K562 (cell line): ENCODE measurements around the gene ANKS1A. TPM values are rescaled to one million over a fixed set of nuclear protein-coding genes. Genes with fewer than 3 reads are reported as not detected.
A peak's percentile ranks its signal among the peaks of the same experiment; 100 is the strongest.

Experiments
- CEBPG ChIP-seq, 3 experiments: fragments of 200-800 bp in 1 of 3; sonication (Bioruptor generic) in 1 of 3; sonication (generic) in 1 of 3; formaldehyde crosslinking in 1 of 3; IDR thresholded peaks in 2 of 3; conservative IDR thresholded peaks in 1 of 3; 2 replicates each; pipeline versions ENCODE4 v1.6.1 to v1.8.0; 2016 to 2022; ENCODE audit warnings: missing compliant biosample characterization in 2 of 3, missing genetic modification characterization in 2 of 3, mild to moderate bottlenecking in 1 of 3, missing genetic modification reagents in 1 of 3
- CHD1 ChIP-seq: fragments of 200-600 bp; sonication (generic); IDR thresholded peaks from one replicate; pipeline ENCODE4 v1.6.1; 2012; ENCODE audit warnings: mild to moderate bottlenecking, moderate library complexity, low read length, inconsistent platforms
- ELF2 ChIP-seq: fragments of 250-450 bp; sonication (Bioruptor Pico); IDR thresholded peaks from 2 replicates; pipeline ENCODE4 v1.5.0; 2021; ENCODE audit warnings: mild to moderate bottlenecking
- ESRRA ChIP-seq: fragments of 450-650 bp; IDR thresholded peaks from 2 replicates; pipeline ENCODE4 v1.6.1; 2014; ENCODE audit warnings: low read depth, mild to moderate bottlenecking, moderate library complexity, borderline replicate concordance
- FOXK2 ChIP-seq, 2 experiments: fragments of 450-650 bp; IDR thresholded peaks in 1 of 2; conservative IDR thresholded peaks in 1 of 2; 2 replicates each; pipeline ENCODE4 v1.6.1; 2016; ENCODE audit warnings: low read depth in 2 of 2, mild to moderate bottlenecking in 1 of 2
- JUN ChIP-seq, 2 experiments: sonication (generic) in 1 of 2; formaldehyde crosslinking in 1 of 2; IDR thresholded peaks; 2 replicates each; pipeline versions ENCODE4 v1.6.1 to v1.8.0; 2012 to 2022; ENCODE audit warnings: borderline replicate concordance in 2 of 2, mild to moderate bottlenecking in 2 of 2, improper control_type of control experiment in 1 of 2, low read depth in 1 of 2, low read length in 1 of 2, missing genetic modification reagents in 1 of 2
- JUND ChIP-seq, 2 experiments: IDR thresholded peaks; 2 replicates in 1 of 2; 3 replicates in 1 of 2; pipeline ENCODE4 v1.6.1; 2011; ENCODE audit warnings: borderline replicate concordance in 2 of 2, low read depth in 2 of 2, low read length in 2 of 2, improper control_type of control experiment in 1 of 2, missing biosample characterization in 1 of 2, missing genetic modification characterization in 1 of 2, missing genetic modification reagents in 1 of 2
- LCOR ChIP-seq: sonication (generic); formaldehyde crosslinking; IDR thresholded peaks from 2 replicates; pipeline ENCODE4 v1.8.0; 2022; ENCODE audit warnings: mild to moderate bottlenecking, missing genetic modification reagents
- MAFG ChIP-seq: fragments of 450-650 bp; conservative IDR thresholded peaks from 2 replicates; pipeline ENCODE4 v1.6.1; 2016; ENCODE audit warnings: missing genetic modification characterization, missing compliant biosample characterization
- PHF20 ChIP-seq: fragments of 450-650 bp; IDR thresholded peaks from 2 replicates; pipeline ENCODE4 v1.6.1; 2018; ENCODE audit not compliant: partially characterized antibody
- PTBP1 ChIP-seq: fragments of 200-400 bp; formaldehyde crosslinking; IDR thresholded peaks from 2 replicates; pipeline ENCODE4 v1.6.1; 2017; ENCODE audit warnings: low read depth, low read length
- SOX6 ChIP-seq: fragments of 450-650 bp; IDR thresholded peaks from 2 replicates; pipeline ENCODE4 v1.6.1; 2014; ENCODE audit warnings: mild to moderate bottlenecking
- TAL1 ChIP-seq: fragments of 450-650 bp; IDR thresholded peaks from 2 replicates; pipeline ENCODE4 v1.6.1; 2016; ENCODE audit warnings: mild to moderate bottlenecking
- YY1 ChIP-seq, 3 experiments: IDR thresholded peaks; 2 replicates each; pipeline ENCODE4 v1.6.1; 2011; ENCODE audit warnings: low read length in 2 of 3, mild to moderate bottlenecking in 2 of 3, moderate library complexity in 2 of 3, borderline replicate concordance in 1 of 3, control low read depth in 1 of 3, low read depth in 1 of 3; ENCODE audit not compliant: insufficient read depth in 3 of 3, insufficient replicate concordance in 2 of 3, control insufficient read depth in 1 of 3, insufficient read length in 1 of 3; ENCODE audit errors: extremely low read depth in 1 of 3
- ZNF324 ChIP-seq: fragments of 250-450 bp; sonication (Bioruptor Pico); IDR thresholded peaks from 2 replicates; pipeline ENCODE4 v1.4.0; 2020; ENCODE audit warnings: mild to moderate bottlenecking
- polyA plus RNA-seq, 8 experiments: library from polyadenylated mRNA; depleted of rRNA in 4 of 8; stranded (reverse) in 5 of 8; unstranded in 3 of 8; fragments of >200 nt; fragmentation: Nextera tagmentation in 2 of 8; fragmentation: Illumina TruSeq in 1 of 8; extraction: Ambion mirVana in 2 of 8; extraction: Trizol in 1 of 8; gene quantifications; 2 replicates each; pipeline versions ENCODE4 v1.2.1 to v1.2.3, GENCODE V29; 2011 to 2014; ENCODE audit warnings: inconsistent platforms in 1 of 8, missing spikeins in 1 of 8
- total RNA-seq, 7 experiments: library from RNA; depleted of rRNA in 6 of 7; stranded (reverse); fragments of >200 nt in 6 of 7; fragmentation: Illumina TruSeq in 2 of 7; extraction: Trizol in 2 of 7; gene quantifications; 2 replicates each; pipeline versions ENCODE4 v1.2.1 to v1.2.3, GENCODE V29; 2011 to 2021; ENCODE audit warnings: low replicate concordance in 1 of 7
- TF ChIP-seq, protein P1 (sequence below): sonication (generic); formaldehyde crosslinking; IDR thresholded peaks from 2 replicates; pipeline ENCODE4 v1.5.0; 2020; ENCODE audit warnings: missing genetic modification reagents
- TF ChIP-seq, protein P2 (sequence below), 2 experiments: fragments of 450-650 bp in 1 of 2; sonication (generic) in 1 of 2; formaldehyde crosslinking in 1 of 2; IDR thresholded peaks in 1 of 2; conservative IDR thresholded peaks in 1 of 2; 2 replicates each; pipeline versions ENCODE4 v1.6.1 to v1.8.1; 2016 to 2023; ENCODE audit warnings: mild to moderate bottlenecking in 2 of 2, moderate library complexity in 2 of 2, inconsistent platforms in 1 of 2, missing genetic modification reagents in 1 of 2
- TF ChIP-seq, protein P3 (sequence below): fragments of 450-650 bp; IDR thresholded peaks from 2 replicates; pipeline ENCODE4 v1.6.1; 2016; ENCODE audit warnings: missing biosample characterization, missing genetic modification characterization
- TF ChIP-seq, protein P4 (sequence below): fragments of 200-800 bp; sonication (Bioruptor generic); IDR thresholded peaks from 2 replicates; pipeline ENCODE4 v1.6.1; 2017; ENCODE audit warnings: missing genetic modification characterization, missing compliant biosample characterization
- TF ChIP-seq, protein P5 (sequence below): fragments of 250-450 bp; sonication (Bioruptor Pico); IDR thresholded peaks from 2 replicates; pipeline ENCODE4 v1.5.0; 2020; ENCODE audit warnings: mild to moderate bottlenecking

The ANKS1A gene
- total and polyA plus RNA-seq, 9 of the 15 experiments (the other 6 are each of a cell fraction or from before 2014, with no cell fraction given), result 1.1 to 13.8 (median 5.3) TPM

DNA sequence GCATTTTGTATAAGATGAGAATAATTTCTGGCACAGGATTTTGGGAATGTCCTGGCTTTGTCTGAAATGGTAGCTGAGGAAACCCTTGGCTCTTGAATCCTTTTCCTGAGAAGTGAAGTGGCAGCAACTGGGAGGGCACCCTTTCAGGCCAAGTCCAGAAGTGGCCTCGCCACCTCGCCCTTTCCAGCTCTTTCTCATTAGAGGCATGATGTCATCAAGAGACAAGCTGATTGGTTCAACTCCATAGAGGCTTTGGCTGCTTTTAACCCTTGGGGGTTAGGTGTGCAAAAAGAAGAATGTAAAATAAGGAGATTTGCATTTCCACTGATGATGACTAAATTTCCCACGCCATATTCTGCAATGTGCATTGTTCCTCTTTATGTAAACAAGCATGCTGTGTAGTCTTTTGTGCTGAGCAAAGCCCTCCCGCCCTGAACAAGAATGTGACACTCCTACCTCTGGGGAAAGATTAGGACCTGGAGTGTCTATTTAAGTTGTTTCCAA, 135.5 kb downstream of the ANKS1A start (continued):
- TF ChIP-seq, protein P1, sequence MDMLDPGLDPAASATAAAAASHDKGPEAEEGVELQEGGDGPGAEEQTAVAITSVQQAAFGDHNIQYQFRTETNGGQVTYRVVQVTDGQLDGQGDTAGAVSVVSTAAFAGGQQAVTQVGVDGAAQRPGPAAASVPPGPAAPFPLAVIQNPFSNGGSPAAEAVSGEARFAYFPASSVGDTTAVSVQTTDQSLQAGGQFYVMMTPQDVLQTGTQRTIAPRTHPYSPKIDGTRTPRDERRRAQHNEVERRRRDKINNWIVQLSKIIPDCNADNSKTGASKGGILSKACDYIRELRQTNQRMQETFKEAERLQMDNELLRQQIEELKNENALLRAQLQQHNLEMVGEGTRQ (CRISPR knock-in tag), result no peak
- TF ChIP-seq PTBP1 (no peak), FOXK2 (conservative IDR thresholded peaks at IDR 0.05 in 1 of 2, IDR thresholded peaks at IDR 0.05 in 1 of 2; ENCODE audit: low read depth in 2 of 2) (peak; percentile 93 to 97), SOX6 (peak; percentile 84), ZNF324 (CRISPR knock-in tag) (no peak), PHF20 (no peak), CHD1 (no peak), ELF2 (CRISPR knock-in tag) (no peak), CEBPG (CRISPR knock-in tag; IDR thresholded peaks at IDR 0.05) (no peak), CEBPG (tag; conservative IDR thresholded peaks at IDR 0.05 in 1 of 2, IDR thresholded peaks at IDR 0.05 in 1 of 2) (no peak), YY1 (IDR thresholded peaks at IDR 0.05; ENCODE audit: borderline replicate concordance in 1 of 3, control insufficient read depth in 1 of 3, extremely low read depth in 1 of 3, insufficient read depth in 3 of 3, insufficient read length in 1 of 3, insufficient replicate concordance in 2 of 3, low read depth in 1 of 3, low read length in 2 of 3) (no peak), JUND (IDR thresholded peaks at IDR 0.05; ENCODE audit: borderline replicate concordance, low read depth, low read length) (peak; percentile 82), JUND (tag; IDR thresholded peaks at IDR 0.05; ENCODE audit: borderline replicate concordance, low read depth, low read length) (peak; percentile 94), JUN (IDR thresholded peaks at IDR 0.05; ENCODE audit: borderline replicate concordance, low read depth, low read length) (no peak), JUN (CRISPR knock-in tag; IDR thresholded peaks at IDR 0.05; ENCODE audit: borderline replicate concordance) (no peak), TAL1 (no peak), ESRRA (no peak), LCOR (CRISPR knock-in tag) (no peak), MAFG (tag) (no peak)
- TF ChIP-seq, protein P2, sequence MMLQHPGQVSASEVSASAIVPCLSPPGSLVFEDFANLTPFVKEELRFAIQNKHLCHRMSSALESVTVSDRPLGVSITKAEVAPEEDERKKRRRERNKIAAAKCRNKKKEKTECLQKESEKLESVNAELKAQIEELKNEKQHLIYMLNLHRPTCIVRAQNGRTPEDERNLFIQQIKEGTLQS (IDR thresholded peaks at IDR 0.05), result peak; percentile 94
- TF ChIP-seq, protein P2 (CRISPR knock-in tag; conservative IDR thresholded peaks at IDR 0.05), result no peak
- TF ChIP-seq, protein P3, sequence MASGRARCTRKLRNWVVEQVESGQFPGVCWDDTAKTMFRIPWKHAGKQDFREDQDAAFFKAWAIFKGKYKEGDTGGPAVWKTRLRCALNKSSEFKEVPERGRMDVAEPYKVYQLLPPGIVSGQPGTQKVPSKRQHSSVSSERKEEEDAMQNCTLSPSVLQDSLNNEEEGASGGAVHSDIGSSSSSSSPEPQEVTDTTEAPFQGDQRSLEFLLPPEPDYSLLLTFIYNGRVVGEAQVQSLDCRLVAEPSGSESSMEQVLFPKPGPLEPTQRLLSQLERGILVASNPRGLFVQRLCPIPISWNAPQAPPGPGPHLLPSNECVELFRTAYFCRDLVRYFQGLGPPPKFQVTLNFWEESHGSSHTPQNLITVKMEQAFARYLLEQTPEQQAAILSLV (tag), result no peak
- TF ChIP-seq, protein P4, sequence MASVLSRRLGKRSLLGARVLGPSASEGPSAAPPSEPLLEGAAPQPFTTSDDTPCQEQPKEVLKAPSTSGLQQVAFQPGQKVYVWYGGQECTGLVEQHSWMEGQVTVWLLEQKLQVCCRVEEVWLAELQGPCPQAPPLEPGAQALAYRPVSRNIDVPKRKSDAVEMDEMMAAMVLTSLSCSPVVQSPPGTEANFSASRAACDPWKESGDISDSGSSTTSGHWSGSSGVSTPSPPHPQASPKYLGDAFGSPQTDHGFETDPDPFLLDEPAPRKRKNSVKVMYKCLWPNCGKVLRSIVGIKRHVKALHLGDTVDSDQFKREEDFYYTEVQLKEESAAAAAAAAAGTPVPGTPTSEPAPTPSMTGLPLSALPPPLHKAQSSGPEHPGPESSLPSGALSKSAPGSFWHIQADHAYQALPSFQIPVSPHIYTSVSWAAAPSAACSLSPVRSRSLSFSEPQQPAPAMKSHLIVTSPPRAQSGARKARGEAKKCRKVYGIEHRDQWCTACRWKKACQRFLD (CRISPR knock-in tag), result no peak
- TF ChIP-seq, protein P5, sequence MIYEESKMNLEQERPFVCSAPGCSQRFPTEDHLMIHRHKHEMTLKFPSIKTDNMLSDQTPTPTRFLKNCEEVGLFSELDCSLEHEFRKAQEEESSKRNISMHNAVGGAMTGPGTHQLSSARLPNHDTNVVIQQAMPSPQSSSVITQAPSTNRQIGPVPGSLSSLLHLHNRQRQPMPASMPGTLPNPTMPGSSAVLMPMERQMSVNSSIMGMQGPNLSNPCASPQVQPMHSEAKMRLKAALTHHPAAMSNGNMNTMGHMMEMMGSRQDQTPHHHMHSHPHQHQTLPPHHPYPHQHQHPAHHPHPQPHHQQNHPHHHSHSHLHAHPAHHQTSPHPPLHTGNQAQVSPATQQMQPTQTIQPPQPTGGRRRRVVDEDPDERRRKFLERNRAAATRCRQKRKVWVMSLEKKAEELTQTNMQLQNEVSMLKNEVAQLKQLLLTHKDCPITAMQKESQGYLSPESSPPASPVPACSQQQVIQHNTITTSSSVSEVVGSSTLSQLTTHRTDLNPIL (CRISPR knock-in tag), result no peak
